ENCODE data around the gene ARMC2. TPM values are rescaled to one million over a fixed set of nuclear protein-coding genes. Genes with fewer than 3 reads are reported as not detected.

Gene ARMC2
- polyA plus RNA-seq, 2 of the 4 experiments (the other 2 are of a cell fraction) = 2.1 to 4.9 TPM

GRCh38 chr6:108996208-108996607, 148.0 kb downstream of the ARMC2 start:
- no peak for ATAC-seq
- CTCF ChIA-PET = no interaction called here
- WGBS (ENCODE audit: missing lambda C conversion rate) = 96% methylated on average over 1 of the region's 1 CpG

GRCh38 chr6:108998485-108998884, 150.3 kb downstream of the ARMC2 start:
- DNase-seq (ENCODE audit: low read depth in 1 of 2, low spot score in 1 of 2) (no peak), ATAC-seq (no peak), FAIRE-seq (no peak)
- H3K4me2 ChIP-seq = no peak overlapping the region
- no peaks in the 10 kb centered on the region for H3K9me3 ChIP-seq
- CTCF ChIA-PET = no interaction called here
- POLR2A ChIA-PET = no interaction called here
- TF ChIP-seq BCL3 (IDR thresholded peaks at IDR 0.05) (no peak), FOSL2 (IDR thresholded peaks at IDR 0.05) (no peak), FOSL2 (CRISPR knock-in tag; IDR thresholded peaks at IDR 0.05) (0 out of 2 replicates have a peak, but pooled peaks have one; percentile 14), HES2 (IDR thresholded peaks at IDR 0.05) (no peak), REST (IDR thresholded peaks at IDR 0.05) (no peak)
- peaks cover 5% of the 10 kb centered on the region; the same call in 1 of the 3 replicates for H3K4me1 ChIP-seq
- no peak overlapping the region for H3K27ac ChIP-seq
- H3K4me3 ChIP-seq = no peak overlapping the region
- WGBS (ENCODE audit: missing lambda C conversion rate) = 91% methylated on average over 3 of the region's 3 CpGs

More at GRCh38 chr6:108996208-108996607, 148.0 kb downstream of the ARMC2 start:
- POLR2A ChIA-PET = no interaction called here
- Histone ChIP-seq H3K4me1 (no peaks in the 10 kb centered on the region), H3K4me3 (no peak overlapping the region), H3K27ac (no peak overlapping the region), H3K9me3 (no peaks in the 10 kb centered on the region), H3K4me2 (no peak overlapping the region)
- TF ChIP-seq EHMT2 (IDR thresholded peaks at IDR 0.05; ENCODE audit: low read depth) (no peak), FOSB (CRISPR knock-in tag; IDR thresholded peaks at IDR 0.05) (no peak), BHLHE40 (IDR thresholded peaks at IDR 0.05; ENCODE audit: low read depth, low read length) (no peak), RNF2 (IDR thresholded peaks at IDR 0.05; ENCODE audit: borderline replicate concordance, low read depth) (no peak), HDAC2 (IDR thresholded peaks at IDR 0.05) (no peak), BCL3 (IDR thresholded peaks at IDR 0.05) (no peak), PHF8 (IDR thresholded peaks at IDR 0.05; ENCODE audit: borderline replicate concordance, low read depth) (no peak), NPAS2 (CRISPR knock-in tag; IDR thresholded peaks at IDR 0.05; ENCODE audit: borderline replicate concordance) (no peak)
- FAIRE-seq (no peak), DNase-seq (ENCODE audit: low read depth in 1 of 2, low spot score in 1 of 2) (no peak)

- no peak for FAIRE-seq
- H3K4me1 ChIP-seq = peaks cover 5% of the 10 kb centered on the region; the same call in 1 of the 3 replicates
Observed at GRCh38 chr6:108999428-108999827, 151.2 kb downstream of the ARMC2 start.

More at GRCh38 chr6:108999428-108999827, 151.2 kb downstream of the ARMC2 start:
- TF ChIP-seq HMGXB4 (CRISPR knock-in tag; IDR thresholded peaks at IDR 0.05; ENCODE audit: borderline replicate concordance) (no peak), POLR2AphosphoS2 (conservative IDR thresholded peaks at IDR 0.05; ENCODE audit: low read length) (no peak), RAD21 (conservative IDR thresholded peaks at IDR 0.05 in 1 of 2, IDR thresholded peaks at IDR 0.05 in 1 of 2) (no peak), EHF (CRISPR knock-in tag; IDR thresholded peaks at IDR 0.05) (no peak), NR3C1 (IDR thresholded peaks at IDR 0.05) (no peak), ZNF302 (CRISPR knock-in tag; IDR thresholded peaks at IDR 0.05) (no peak), PBX3 (IDR thresholded peaks at IDR 0.05) (no peak), BCL3 (IDR thresholded peaks at IDR 0.05) (no peak), TFCP2L1 (CRISPR knock-in tag; IDR thresholded peaks at IDR 0.05) (no peak), HDAC2 (IDR thresholded peaks at IDR 0.05) (no peak), KDM1A (IDR thresholded peaks at IDR 0.05; ENCODE audit: low read depth) (no peak), EHMT2 (IDR thresholded peaks at IDR 0.05; ENCODE audit: low read depth) (no peak), PHF8 (IDR thresholded peaks at IDR 0.05; ENCODE audit: borderline replicate concordance, low read depth) (no peak)
- WGBS (ENCODE audit: missing lambda C conversion rate) = 83% methylated on average over 5 of the region's 5 CpGs
- H3K27ac ChIP-seq = no peak overlapping the region
- no peak for ATAC-seq
- no peak overlapping the region for H3K4me2 ChIP-seq
- CTCF ChIA-PET = no interaction called here
- H3K9me3 ChIP-seq = no peaks in the 10 kb centered on the region
- POLR2A ChIA-PET = no interaction called here
- H3K4me3 ChIP-seq = no peak overlapping the region
- DNase-seq (ENCODE audit: low read depth in 1 of 2, low spot score in 1 of 2) = no peak
